Measurements from ENCODE around the gene TFEB. TPM values are rescaled to one million over a fixed set of nuclear protein-coding genes. Genes with fewer than 3 reads are reported as not detected.

TFEB gene
- total and polyA plus RNA-seq, 2 of the 8 experiments (the other 6 are each of a cell fraction or from before 2014, with no cell fraction given) = 2.3 to 6.7 TPM

DNA sequence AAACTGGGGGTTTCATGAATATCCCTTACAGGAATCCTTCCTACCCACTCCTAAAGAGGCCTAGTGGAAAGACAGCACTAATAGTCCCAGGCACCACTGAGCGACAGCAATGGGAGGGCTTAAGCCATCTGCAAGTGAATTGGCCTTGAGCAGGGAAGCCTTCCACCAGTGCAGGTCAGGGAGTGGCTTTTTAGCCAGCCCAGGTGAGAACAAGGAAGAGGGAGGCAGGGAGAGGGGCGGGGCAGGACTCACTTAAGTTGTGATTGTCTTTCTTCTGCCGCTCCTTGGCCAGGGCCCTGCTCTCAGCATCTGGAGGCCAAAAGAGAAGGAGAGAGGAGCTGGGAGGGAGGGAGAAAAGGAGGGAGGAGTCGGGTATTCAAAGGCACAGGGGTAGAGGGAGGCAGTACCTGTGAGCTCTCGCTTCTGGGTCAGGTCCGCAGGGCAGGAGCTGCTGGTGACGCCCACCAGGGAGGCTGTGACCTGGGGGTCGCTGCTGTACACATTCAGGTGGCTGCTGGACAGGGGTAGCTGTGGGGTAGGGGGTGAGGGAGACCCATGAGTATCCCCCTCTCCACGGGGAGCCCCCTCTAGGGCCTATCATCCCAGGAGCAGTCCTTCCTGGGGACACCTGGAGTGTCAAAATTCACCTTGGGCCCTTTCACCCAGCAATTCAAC, 47.8 kb downstream of the TFEB start (continued):
- TF ChIP-seq USF2 (IDR thresholded peaks at IDR 0.05; ENCODE audit: low read length) (no peak), SIX5 (IDR thresholded peaks at IDR 0.05; ENCODE audit: low read depth, low read length) (no peak), BRCA1 (IDR thresholded peaks at IDR 0.05; ENCODE audit: low read depth, low read length) (no peak), YY1 (IDR thresholded peaks at IDR 0.05; ENCODE audit: low read depth, low read length) (no peak), CBX8 (IDR thresholded peaks at IDR 0.05; ENCODE audit: borderline replicate concordance, low read depth, low read length) (no peak), SIN3A (conservative IDR thresholded peaks at IDR 0.05 in 1 of 2, IDR thresholded peaks at IDR 0.05 in 1 of 2; ENCODE audit: low read depth in 1 of 2, low read length in 2 of 2) (0 out of 4 replicates have a peak, but pooled peaks of 1 of the 2 experiments have one; percentile 66)
